ENCODE results near the gene AKIRIN2.

AKIRIN2 gene

DNA sequence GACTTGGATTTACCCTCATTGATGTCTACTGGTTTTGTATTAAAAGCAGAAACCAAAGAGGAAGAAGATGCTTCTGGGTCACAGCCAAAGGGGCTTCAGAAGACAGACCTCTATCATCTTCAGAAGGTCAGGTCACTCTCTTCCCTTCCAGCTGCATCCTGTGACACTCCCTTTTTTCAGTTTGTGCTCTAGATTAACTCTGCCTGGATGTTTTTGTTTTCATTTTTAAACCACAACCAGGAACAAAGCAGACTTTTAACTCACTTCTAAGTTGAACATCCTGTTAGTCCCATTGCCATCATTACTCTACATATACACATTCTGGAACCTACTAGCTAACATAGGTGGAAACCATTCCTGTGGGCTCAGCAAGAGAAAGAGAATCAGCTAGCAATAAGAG lies 45.2 kb downstream of the AKIRIN2 start:
- no peak for DNase-seq (ENCODE audit: low read depth in 4 of 4, low spot score in 1 of 4)

GRCh38 chr6:87655824-87656223 lies 46.2 kb downstream of the AKIRIN2 start:
- DNase-seq (ENCODE audit: low read depth in 4 of 4, low spot score in 1 of 4), result no peak

DNA sequence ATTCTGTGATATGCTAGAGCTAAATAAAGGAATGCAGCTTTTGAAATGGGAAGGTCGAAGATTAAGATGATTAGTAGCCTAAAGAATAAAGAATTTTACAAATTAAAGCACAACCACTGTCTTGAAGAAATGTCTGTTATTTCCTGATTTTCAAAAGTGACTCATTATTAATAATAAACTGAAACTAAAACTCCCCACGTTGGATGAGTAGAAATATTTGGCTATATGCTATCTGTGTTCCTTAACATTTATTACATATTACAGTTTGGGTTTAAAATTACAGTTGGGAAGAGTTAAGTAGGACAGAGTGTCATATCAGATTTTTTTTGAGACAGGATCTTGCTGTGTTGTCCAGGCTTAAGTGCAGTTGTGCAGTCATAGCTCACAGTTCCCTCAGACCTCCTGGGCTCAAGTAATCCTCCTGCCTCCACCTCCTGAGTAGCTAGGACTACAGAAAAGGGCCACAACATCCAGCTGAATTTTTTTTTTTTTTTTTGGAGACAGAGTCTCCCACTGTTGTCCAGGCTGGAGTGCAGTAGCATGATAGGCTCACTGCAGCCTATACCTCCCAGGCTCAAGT lies 47.1 kb downstream of the AKIRIN2 start:
- no peak for DNase-seq (ENCODE audit: low read depth in 4 of 4, low spot score in 1 of 4)

DNA sequence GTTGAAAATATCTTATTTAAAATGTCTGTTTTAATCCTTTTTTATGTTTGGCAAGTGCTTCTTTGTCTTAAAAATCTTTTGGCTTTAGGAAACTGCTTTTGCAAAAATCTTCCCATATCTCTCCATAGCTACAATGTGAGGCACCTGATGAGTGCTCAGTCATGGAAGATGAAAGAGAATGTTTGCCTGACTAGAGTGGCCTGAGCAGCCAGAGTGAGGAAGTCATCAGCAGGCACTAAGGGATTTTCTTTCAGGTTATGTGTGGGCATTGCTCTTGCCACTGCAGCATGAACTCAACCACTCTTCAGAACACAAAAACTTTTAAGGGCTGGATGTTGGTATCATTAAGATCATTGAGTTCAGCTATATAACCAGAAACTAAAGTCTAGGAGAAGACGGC lies 47.9 kb downstream of the AKIRIN2 start:
- no peak for DNase-seq (ENCODE audit: low read depth in 4 of 4, low spot score in 1 of 4)

DNA sequence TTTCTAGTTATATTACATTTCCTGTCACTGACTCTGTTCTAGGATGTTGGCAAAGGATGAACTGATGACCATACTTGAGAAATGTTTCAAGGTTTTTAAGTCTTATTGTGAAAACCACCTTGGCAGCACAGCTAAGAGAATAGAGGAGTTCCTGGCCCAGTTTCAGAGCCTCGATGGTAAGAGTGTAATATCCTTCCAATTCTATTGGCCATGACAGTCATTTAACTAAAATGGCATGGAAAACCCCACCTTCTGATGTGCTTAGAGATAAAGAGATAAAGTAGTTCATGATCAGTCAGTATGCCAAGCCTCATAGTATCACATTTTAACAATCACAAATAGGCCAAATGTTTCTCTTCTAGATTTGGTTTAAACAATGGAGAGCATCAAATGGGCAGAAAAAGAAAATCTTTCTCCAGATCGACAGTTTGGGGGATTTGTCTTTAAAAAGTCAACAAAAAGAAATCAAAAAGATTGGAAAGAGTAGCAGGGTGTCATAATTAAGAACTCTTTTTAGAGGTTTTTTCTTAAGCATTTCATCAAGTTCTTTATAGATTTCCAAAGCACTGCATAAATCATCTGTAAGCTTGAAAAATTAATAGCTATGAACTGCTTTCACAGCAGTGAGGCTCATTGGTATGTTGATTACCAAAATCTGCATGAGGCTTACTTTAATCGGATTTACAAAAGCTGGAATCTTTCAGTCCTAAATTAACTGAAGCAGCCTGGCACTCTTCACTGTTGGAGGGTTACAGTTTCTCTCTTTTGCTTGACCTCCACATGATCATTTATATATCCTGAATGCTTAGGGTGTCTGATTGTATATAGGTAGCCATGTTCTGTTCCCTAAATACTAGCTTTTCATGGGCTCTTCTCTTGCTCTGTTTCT lies 48.7 kb downstream of the AKIRIN2 start:
- no peak for DNase-seq (ENCODE audit: low read depth in 4 of 4, low spot score in 1 of 4)

GRCh38 chr6:87645080-87645479 lies 57.0 kb downstream of the AKIRIN2 start:
- no peak for DNase-seq (ENCODE audit: low read depth in 4 of 4, low spot score in 1 of 4)

- DNase-seq (ENCODE audit: low read depth in 4 of 4, low spot score in 1 of 4), result no peak
Observed at GRCh38 chr6:87641065-87641692, 60.9 kb downstream of the AKIRIN2 start.

DNA sequence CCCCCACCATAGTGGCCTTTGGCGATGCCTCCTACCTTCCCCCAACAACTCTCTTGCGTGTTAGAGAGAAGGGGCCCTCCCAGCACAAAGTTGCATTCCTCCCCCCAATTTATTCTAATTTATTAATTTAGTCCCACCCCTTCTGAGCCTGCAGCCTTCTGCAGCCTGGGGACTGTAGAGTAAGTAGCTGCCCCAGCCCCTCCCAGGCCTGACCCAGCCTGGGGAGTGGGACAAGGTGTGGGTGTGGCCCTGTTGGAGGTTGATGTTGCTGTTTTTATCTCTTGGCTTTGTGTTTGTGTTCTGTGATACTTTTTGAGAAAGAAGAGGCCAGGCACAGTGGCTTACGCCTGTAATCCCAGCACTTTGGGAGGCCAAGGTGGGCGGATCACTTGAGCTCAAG lies 62.7 kb downstream of the AKIRIN2 start:
- no peak for DNase-seq (ENCODE audit: low read depth in 4 of 4, low spot score in 1 of 4)

DNA sequence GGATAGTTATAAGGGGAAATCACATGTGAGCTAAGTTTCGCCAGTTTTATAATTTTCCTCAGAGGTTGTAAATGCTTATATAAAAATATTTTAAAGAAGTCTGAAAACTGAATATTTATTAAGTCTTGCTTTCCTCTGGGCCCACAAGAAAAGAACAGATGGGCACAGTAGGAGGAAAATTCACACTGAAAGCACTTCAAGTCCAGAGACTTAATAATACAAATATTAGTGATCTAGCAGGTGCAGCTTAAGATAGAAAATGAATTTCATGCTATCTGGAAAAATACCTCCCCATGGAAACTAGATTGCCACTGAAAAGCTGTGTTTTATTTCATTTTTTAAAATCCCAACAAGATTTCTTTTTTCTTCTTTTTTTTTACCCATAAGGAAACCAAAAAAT lies 64.9 kb downstream of the AKIRIN2 start:
- DNase-seq (ENCODE audit: low read depth in 4 of 4, low spot score in 1 of 4), result no peak

GRCh38 chr6:87636315-87636714 lies 65.7 kb downstream of the AKIRIN2 start:
- no peak for DNase-seq (ENCODE audit: low read depth in 4 of 4, low spot score in 1 of 4)

- no peak for DNase-seq (ENCODE audit: low read depth in 4 of 4, low spot score in 1 of 4)
Observed at GRCh38 chr6:87633851-87634250, 68.2 kb downstream of the AKIRIN2 start.

DNA sequence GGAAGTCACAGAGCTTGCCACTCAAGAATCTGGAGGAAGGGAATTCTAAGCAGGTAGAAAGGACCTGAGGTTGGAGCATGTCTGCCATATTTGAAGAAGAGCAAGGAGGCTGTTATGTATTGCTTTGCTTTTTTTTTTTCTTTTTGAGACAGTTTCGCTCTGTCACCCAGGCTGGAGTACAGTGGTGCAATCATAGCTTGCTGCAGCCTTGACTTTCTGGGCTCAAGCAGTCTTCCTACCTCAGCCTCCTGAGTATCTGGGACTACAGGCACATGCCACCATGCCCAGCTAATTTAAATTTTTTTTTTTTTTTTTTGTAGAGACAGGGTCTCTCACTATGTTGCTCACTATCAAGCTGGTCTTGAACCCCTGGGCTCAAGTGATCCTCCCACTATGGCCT lies 71.3 kb downstream of the AKIRIN2 start:
- no peak for DNase-seq (ENCODE audit: low read depth in 4 of 4, low spot score in 1 of 4)

- no peak for DNase-seq (ENCODE audit: low read depth in 4 of 4, low spot score in 1 of 4)
Observed at GRCh38 chr6:87628881-87629280, 73.2 kb downstream of the AKIRIN2 start.

DNA sequence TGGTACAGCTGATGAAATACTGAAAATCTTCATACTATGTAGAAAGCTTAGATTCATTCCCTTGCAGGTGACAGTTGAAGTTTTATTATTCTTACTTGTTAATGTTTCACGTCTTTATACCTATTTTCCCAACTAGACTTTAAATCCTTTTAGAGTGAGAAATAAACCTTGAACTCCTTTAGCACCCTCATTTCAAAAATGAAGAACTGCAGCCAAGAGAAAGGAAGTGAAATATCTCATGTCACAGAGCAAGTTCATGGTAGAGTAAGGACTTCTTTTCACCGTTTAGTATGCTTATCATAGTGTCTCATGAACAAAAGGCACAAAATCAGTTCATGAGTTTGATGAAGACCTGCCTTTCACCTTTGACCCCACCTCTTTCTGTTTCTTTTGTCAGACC lies 73.6 kb downstream of the AKIRIN2 start:
- DNase-seq (ENCODE audit: low read depth in 4 of 4, low spot score in 1 of 4), result no peak

Measured in stimulated activated CD4-positive, alpha-beta T cell treated with anti-CD3 and anti-CD28 coated beads, Interleukin-1b, Interleukin-23, amount 100 ng/mL, for 24 hours (primary cell).